HG03095 (cell line): ENCODE measurements around the gene NCCRP1.
"Not testable (repeated sequence)": the region's sequence is repeated elsewhere in the genome, so short reads cannot be mapped to it uniquely, and the experiment has no call there.

Experiments
- ATAC-seq: cut with Tn5 transposase; IDR thresholded peaks from one replicate; pipeline ENCODE4 v1.9.1; 2021; ENCODE audit warnings: moderate library complexity; ENCODE audit not compliant: unreplicated experiment

NCCRP1 gene

DNA sequence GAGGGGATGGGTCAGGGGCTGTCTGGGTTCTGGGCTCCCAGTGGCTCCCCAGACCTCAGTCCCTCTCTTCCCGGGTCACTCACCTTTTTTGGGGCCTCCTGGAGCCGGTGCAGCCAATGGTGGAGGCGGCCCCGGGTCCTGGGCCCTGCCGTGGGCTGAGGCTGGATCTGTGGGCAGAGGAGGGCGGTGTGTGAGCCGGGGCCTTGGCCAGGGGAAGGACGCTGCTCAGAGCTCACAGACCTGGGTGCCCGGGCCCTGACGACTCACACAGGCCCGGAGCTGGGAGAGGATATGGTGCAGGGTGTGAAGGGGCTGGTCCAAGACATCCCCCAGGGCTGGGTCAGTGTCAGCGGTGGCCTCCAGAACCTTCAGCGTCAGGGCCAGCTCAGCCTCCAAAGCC lies 47.0 kb downstream of the NCCRP1 start:
- not testable (repeated sequence) for ATAC-seq

DNA sequence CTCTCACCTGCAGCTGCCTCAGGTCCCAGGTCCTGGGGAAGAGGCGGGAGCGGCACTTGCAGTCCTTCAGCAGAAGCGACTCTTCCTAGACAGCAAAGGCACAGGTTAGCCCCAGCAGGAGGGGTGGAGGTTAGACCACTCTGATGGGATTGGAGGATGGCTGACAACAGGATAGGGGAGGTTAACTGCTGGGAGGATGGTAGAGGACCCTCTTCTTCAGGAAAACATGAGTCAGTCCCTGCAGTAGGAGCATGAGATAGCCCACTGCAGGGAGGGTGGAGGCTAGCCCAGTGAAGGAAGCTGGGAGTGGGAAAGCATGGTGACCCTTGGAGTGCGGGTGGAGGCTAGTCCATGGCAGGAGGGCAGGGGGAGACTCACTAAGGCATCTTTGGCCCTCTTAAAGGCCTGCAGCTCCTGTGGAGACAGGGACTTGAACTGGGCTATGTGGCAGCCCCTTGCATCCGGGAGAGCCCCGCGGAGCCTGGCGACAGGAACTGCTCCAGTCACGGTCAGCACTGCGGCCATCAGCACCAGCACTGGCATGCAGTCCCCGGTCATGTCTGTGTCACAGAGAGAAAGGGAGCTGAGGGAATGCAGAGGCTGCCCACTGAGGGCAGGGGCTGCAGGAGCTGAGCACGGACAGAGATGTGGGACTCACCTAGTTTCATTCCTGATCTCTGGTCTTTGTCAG lies 47.8 kb downstream of the NCCRP1 start, which contains the start of gene IFNL3:
Gene IFNL3 (minus strand): TSS at position 597 of the 691 bp plus-strand sequence. CDS start 39 bp downstream, at position 558.
- ATAC-seq, result not testable (repeated sequence)

DNA sequence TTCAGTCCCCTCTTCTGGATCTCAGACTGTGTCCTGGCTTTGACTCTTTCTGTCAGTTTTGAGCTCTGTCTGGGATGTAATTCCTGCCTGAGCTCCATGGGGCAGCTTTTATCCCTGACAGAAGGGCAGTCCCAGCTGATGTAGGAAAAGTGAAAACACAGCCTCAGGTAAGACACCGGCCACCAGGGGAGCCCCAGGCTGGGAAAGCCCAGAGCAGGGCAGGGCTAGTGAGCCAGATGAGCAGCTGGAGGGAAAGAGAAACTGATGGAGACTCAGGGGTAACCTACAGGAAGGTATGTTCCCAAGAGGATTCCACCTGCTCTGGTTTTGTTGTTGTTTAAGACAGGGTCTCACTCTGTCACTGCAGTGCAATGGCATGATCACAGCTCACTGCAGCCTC lies 48.4 kb downstream of the NCCRP1 start:
- ATAC-seq, result not testable (repeated sequence)

GRCh38 chr19:39246951-39247669 lies 50.3 kb downstream of the NCCRP1 start:
- no peak for ATAC-seq

DNA sequence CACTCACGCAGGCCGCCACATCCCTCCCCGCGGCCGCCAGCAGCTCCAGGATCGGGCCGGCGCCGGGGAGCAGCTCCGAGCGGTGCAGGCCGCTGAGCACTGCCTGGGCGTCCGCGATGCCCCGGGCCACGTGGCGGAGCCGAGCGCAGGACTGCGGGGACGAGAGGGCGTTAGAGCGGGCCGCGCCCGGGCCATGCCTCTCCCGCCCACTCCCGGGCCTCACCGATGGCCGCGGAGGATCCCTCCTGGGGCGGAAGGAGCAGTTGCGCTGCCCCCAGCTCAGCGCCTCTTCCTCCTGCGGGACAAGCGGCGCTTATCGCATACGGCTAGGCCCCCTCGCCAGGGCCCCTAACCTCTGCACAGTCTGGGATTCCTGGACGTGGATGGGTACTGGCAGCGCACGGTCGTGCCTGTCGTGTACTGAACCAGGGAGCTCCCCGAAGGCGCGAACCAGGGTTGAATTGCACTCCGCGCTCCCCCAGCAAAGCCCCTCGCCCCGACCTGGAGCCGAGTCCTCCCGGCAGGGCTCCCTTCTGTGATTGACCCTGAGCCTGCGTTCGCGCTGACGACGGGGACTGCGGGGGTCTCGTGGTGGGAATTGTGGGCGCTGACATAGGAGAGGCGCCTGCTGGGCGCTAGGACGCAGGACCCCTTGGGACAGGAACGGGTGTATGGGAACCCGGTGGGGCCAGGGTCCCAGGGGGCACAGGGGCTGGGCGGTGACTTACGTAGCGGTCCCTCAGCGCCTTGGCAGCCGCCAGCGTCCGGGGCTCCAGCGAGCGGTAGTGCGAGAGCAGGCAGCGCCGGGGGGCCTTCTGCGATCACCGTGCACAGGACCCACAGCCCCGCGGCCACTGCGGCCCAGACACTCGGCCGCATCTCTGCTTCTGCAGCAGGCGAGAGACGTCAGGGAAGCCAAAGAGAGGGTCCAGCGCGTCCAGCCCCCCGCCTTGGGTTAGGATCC lies 51.2 kb downstream of the NCCRP1 start:
- ATAC-seq, result no peak

DNA sequence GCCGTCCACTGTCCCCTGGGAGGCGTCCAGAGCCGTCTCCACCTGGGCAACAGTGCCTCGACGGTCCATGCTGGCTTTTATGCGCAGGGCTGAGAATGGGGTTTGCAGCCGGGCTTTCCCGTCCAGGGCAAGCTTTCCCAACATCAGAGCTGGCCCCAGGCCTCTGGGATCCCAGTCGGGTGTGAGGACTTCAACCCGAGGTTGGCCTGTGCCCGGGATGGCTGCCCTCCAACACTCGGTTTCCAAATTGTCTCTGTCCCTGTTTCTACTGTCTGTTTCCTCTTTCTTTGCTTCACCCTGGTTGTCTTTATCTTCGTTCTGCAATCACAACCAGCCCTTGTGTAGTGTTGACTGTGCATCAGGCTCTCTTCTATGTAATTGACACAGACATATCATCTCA lies 52.0 kb downstream of the NCCRP1 start, which contains the start of gene IFNL4:
Gene IFNL4 (minus strand): TSS at position 51 of the 400 bp plus-strand sequence.
- no peak for ATAC-seq

GRCh38 chr19:39251081-39251480 lies 54.3 kb downstream of the NCCRP1 start:
- no peak for ATAC-seq
